MM.1S (cell line): ENCODE results near the gene FOXA2.

Experiments used
- DNase-seq: peaks from one replicate; pipeline ENCODE4 v3.0.0-alpha.2; 2015
- H2AFZ ChIP-seq: fragments of 300-600 bp; sonication (generic); 2 replicates; pipeline ENCODE4 v1.6.0; 2016; ENCODE audit warnings: antibody characterized with exemption, low read length
- H3F3A ChIP-seq: fragments of 300-600 bp; sonication (generic); 2 replicates; pipeline ENCODE4 v1.6.1; 2016; ENCODE audit warnings: mild to moderate bottlenecking, antibody characterized with exemption, low read length, moderate library complexity, mixed read lengths; ENCODE audit not compliant: insufficient read depth
- H3K27ac ChIP-seq: fragments of 300-600 bp; sonication (generic); 2 replicates; pipeline ENCODE4 v1.5.1; 2016; ENCODE audit warnings: mild to moderate bottlenecking, low read length
- H3K27me3 ChIP-seq: fragments of 300-600 bp; sonication (generic); replicated peaks from 2 replicates; pipeline ENCODE4 v1.6.0; 2016; ENCODE audit warnings: low read length; ENCODE audit not compliant: insufficient read depth
- H3K36me3 ChIP-seq: fragments of 300-600 bp; sonication (generic); replicated peaks from 2 replicates; pipeline ENCODE4 v1.6.1; 2016; ENCODE audit warnings: mild to moderate bottlenecking, low read length, mixed read lengths; ENCODE audit not compliant: insufficient read depth
- H3K4me1 ChIP-seq: fragments of 300-600 bp; sonication (generic); 2 replicates; pipeline ENCODE4 v1.6.1; 2016; ENCODE audit warnings: low read length, mixed read lengths
- H3K4me2 ChIP-seq: fragments of 300-600 bp; sonication (generic); 2 replicates; pipeline ENCODE4 v1.6.0; 2016; ENCODE audit warnings: low read depth, low read length
- H3K4me3 ChIP-seq: fragments of 300-600 bp; sonication (generic); 2 replicates; pipeline ENCODE4 v1.5.1; 2016; ENCODE audit warnings: low read length, mixed read lengths
- H3K79me2 ChIP-seq: fragments of 300-600 bp; sonication (generic); 2 replicates; pipeline ENCODE4 v1.6.1; 2016; ENCODE audit warnings: mixed run types, low read length, mixed read lengths
- H3K9ac ChIP-seq: fragments of 300-600 bp; sonication (generic); 2 replicates; pipeline ENCODE4 v1.6.1; 2016; ENCODE audit warnings: low read length, mixed read lengths
- H3K9me2 ChIP-seq: fragments of 300-600 bp; sonication (generic); replicated peaks from 2 replicates; pipeline ENCODE4 v1.6.1; 2016; ENCODE audit warnings: mild to moderate bottlenecking, low read length, mixed read lengths; ENCODE audit not compliant: insufficient read depth
- H3K9me3 ChIP-seq: fragments of 300-600 bp; sonication (generic); replicated peaks from 2 replicates; pipeline ENCODE4 v1.6.1; 2016; ENCODE audit warnings: mild to moderate bottlenecking, low read length, mixed read lengths; ENCODE audit not compliant: insufficient read depth
- H4K20me1 ChIP-seq: fragments of 300-600 bp; sonication (generic); 2 replicates; pipeline ENCODE4 v1.6.1; 2016; ENCODE audit warnings: mild to moderate bottlenecking, low read length, moderate library complexity, mixed read lengths; ENCODE audit not compliant: insufficient read depth
- EZH2 ChIP-seq: fragments of 300-600 bp; sonication (generic); optimal IDR thresholded peaks from 2 replicates; pipeline ENCODE3; 2017; ENCODE audit warnings: low read depth, mild to moderate bottlenecking, antibody characterized with exemption, low read length, mixed read lengths
- EZH2phosphoT487 ChIP-seq: fragments of 300-600 bp; sonication (generic); IDR thresholded peaks from 2 replicates; pipeline ENCODE4 v1.6.1; 2018; ENCODE audit warnings: antibody characterized with exemption, low read length
- TF ChIP-seq, protein P1 (sequence below): fragments of 300-600 bp; sonication (generic); IDR thresholded peaks from 2 replicates; pipeline ENCODE4 v1.5.1; 2016; ENCODE audit warnings: antibody characterized with exemption, low read length, mixed read lengths

Gene FOXA2

DNA sequence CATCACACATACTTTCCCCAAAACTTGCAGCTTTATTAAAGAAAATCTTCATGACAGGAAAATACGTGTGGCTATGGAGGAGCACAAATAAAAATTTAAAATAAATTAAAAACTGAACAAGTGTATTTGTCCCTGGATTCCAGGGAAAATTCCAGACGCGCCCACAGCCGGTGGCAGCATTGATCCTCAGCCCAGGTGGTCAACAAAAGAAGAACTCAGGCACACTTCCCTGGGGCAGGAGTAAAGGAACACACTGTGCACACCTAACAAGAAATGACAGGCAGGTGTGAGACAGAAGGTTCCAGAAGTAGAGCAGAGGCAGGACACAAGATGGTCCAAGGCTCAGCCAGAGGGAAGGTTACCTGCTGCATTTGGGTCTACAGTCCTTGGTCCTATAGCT, 36.3 kb downstream of the FOXA2 start:
- no peaks in the 10 kb centered on the region for H3F3A ChIP-seq

DNA sequence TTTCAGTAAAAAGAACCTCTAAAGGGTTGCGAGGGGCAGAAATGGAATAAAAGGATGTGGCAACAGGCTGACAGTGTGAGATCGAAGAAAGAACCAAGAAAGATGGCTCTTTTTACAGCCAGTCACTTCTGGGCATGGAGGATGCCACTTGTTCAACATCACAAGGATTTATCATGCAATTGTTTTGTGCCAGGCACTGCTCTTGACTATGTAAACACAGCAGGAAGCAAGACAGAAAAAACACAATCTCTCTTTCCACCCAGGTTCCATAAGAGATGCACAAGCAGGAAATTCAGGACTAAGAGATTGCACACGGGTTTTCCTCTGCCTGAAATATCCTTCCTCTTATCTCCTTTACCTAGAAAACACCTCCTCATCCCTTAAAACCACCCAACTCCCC, 38.0 kb downstream of the FOXA2 start:
- no peak overlapping the region for H3K9ac ChIP-seq
- H2AFZ ChIP-seq, result no peak overlapping the region
- no peaks in the 10 kb centered on the region for H3K4me1 ChIP-seq
- TF ChIP-seq, protein P1, sequence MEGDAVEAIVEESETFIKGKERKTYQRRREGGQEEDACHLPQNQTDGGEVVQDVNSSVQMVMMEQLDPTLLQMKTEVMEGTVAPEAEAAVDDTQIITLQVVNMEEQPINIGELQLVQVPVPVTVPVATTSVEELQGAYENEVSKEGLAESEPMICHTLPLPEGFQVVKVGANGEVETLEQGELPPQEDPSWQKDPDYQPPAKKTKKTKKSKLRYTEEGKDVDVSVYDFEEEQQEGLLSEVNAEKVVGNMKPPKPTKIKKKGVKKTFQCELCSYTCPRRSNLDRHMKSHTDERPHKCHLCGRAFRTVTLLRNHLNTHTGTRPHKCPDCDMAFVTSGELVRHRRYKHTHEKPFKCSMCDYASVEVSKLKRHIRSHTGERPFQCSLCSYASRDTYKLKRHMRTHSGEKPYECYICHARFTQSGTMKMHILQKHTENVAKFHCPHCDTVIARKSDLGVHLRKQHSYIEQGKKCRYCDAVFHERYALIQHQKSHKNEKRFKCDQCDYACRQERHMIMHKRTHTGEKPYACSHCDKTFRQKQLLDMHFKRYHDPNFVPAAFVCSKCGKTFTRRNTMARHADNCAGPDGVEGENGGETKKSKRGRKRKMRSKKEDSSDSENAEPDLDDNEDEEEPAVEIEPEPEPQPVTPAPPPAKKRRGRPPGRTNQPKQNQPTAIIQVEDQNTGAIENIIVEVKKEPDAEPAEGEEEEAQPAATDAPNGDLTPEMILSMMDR, result no peak
- no peak for TF ChIP-seq EZH2
- TF ChIP-seq EZH2phosphoT487, result no peak
- no peaks in the 10 kb centered on the region for H3K9me2 ChIP-seq
- H3K4me2 ChIP-seq, result no peak overlapping the region
- no peaks in the 10 kb centered on the region for H3K36me3 ChIP-seq
- H3K9me3 ChIP-seq, result no peaks in the 10 kb centered on the region
- no peak overlapping the region for H3K4me3 ChIP-seq
- no peak for DNase-seq
- no peaks in the 10 kb centered on the region for H3K27me3 ChIP-seq
- no peaks in the 10 kb centered on the region for H3F3A ChIP-seq
- H4K20me1 ChIP-seq, result no peaks in the 10 kb centered on the region
- H3K79me2 ChIP-seq, result no peaks in the 10 kb centered on the region
- no peak overlapping the region for H3K27ac ChIP-seq

More for the DNA sequence above, 36.3 kb downstream of the FOXA2 start:
- Histone ChIP-seq H3K9me2 (no peaks in the 10 kb centered on the region), H3K27ac (no peak overlapping the region), H3K36me3 (no peaks in the 10 kb centered on the region), H3K79me2 (no peaks in the 10 kb centered on the region), H3K4me2 (no peak overlapping the region), H2AFZ (no peak overlapping the region), H3K9me3 (no peaks in the 10 kb centered on the region), H4K20me1 (no peaks in the 10 kb centered on the region), H3K4me1 (no peaks in the 10 kb centered on the region), H3K9ac (no peak overlapping the region), H3K27me3 (no peaks in the 10 kb centered on the region), H3K4me3 (no peak overlapping the region)
- TF ChIP-seq, protein P1, result no peak
- TF ChIP-seq EZH2phosphoT487 (no peak), EZH2 (no peak)
- no peak for DNase-seq

DNA sequence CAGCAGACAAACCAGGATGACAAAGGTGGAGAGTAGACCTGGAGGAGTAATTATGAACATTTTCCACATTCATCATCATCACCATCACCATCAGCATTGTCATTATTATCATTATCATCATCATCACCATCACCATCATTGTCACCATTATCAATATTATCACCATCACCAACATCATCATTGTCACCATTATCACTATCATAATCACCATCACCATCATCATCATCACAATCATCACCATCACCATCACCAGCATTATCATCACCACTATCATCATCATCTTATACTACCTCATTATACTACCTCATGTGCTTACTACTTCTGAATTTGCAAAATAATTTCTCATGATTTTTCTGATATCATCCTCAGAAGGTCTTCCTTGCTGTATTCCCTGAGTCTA, 39.3 kb downstream of the FOXA2 start:
- H3K9me2 ChIP-seq, result no peaks in the 10 kb centered on the region
- H3K79me2 ChIP-seq, result no peaks in the 10 kb centered on the region
- no peak for DNase-seq
- H3K27me3 ChIP-seq, result no peaks in the 10 kb centered on the region
- no peaks in the 10 kb centered on the region for H3F3A ChIP-seq
- no peak overlapping the region for H3K27ac ChIP-seq
- H4K20me1 ChIP-seq, result no peaks in the 10 kb centered on the region
- H3K4me1 ChIP-seq, result no peaks in the 10 kb centered on the region
- H3K36me3 ChIP-seq, result no peaks in the 10 kb centered on the region
- no peaks in the 10 kb centered on the region for H3K9me3 ChIP-seq
- no peak overlapping the region for H3K4me3 ChIP-seq
- no peak overlapping the region for H3K9ac ChIP-seq
- H3K4me2 ChIP-seq, result no peak overlapping the region
- H2AFZ ChIP-seq, result no peak overlapping the region
- TF ChIP-seq EZH2, result no peak
- no peak for TF ChIP-seq EZH2phosphoT487

DNA sequence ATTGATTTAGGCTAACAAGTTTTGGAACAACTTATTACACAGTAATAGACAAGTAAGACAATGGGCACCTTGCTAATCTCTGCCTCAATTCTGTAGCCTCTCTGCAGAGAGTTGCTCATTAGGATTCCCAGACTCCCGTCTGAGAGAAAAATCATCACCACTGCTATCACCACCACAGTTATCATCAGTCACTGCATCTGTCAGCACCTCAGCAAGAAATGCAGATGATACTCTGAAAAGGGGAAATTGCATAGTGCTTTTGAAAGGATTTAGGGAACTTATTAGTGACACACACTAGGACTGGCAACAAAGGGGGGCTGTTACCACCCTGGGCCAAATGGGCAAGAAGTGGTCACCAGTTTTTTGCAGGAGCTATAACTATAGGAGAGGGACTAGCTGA, 39.9 kb downstream of the FOXA2 start:
- Histone ChIP-seq H3K36me3 (no peaks in the 10 kb centered on the region), H3K9ac (no peak overlapping the region), H3K4me2 (no peak overlapping the region), H3K9me3 (no peaks in the 10 kb centered on the region), H3K9me2 (no peaks in the 10 kb centered on the region), H3K4me3 (no peak overlapping the region), H3F3A (no peaks in the 10 kb centered on the region), H3K27me3 (no peaks in the 10 kb centered on the region), H3K27ac (no peak overlapping the region), H3K4me1 (no peaks in the 10 kb centered on the region), H3K79me2 (no peaks in the 10 kb centered on the region), H2AFZ (no peak overlapping the region), H4K20me1 (no peaks in the 10 kb centered on the region)
- TF ChIP-seq EZH2phosphoT487, result no peak
- TF ChIP-seq, protein P1, result no peak
- TF ChIP-seq EZH2, result no peak
- no peak for DNase-seq
